Heart left ventricle (tissue), 16 donors: ENCODE measurements around the gene JOSD1. TPM values are rescaled to one million over a fixed set of nuclear protein-coding genes. Genes with fewer than 3 reads are reported as not detected.

Source experiments
- ATAC-seq, 4 donors: fragments of 200-7000 bp; cut with Tn5 transposase; one replicate each; pipeline ENCODE4 v1.9.1; 2020 to 2022; ENCODE audit warnings: moderate library complexity in 4 of 4, mild to moderate bottlenecking in 3 of 4, moderate number of reproducible peaks in 1 of 4
- DNase-seq, 5 donors: peaks; one replicate each; pipeline ENCODE4 v3.0.0-alpha.2; 2020
- H3K27ac ChIP-seq, 12 donors: fragments of 200-600 bp; sonication (generic) in 4 of 12; one replicate each; pipeline versions ENCODE4 v1.5.0 to v1.8.0; 2016 to 2022; ENCODE audit warnings: mild to moderate bottlenecking in 2 of 12
- H3K27me3 ChIP-seq, 9 donors: fragments of 200-600 bp; sonication (generic) in 2 of 9; one replicate each; pipeline versions ENCODE4 v1.5.1 to v1.8.0; 2016 to 2022; ENCODE audit warnings: mild to moderate bottlenecking in 3 of 9
- H3K36me3 ChIP-seq, 9 donors: fragments of 200-600 bp; sonication (generic) in 2 of 9; one replicate each; pipeline versions ENCODE4 v1.5.0 to v1.8.0; 2018 to 2022; ENCODE audit warnings: mild to moderate bottlenecking in 2 of 9
- H3K4me1 ChIP-seq, 12 donors: fragments of 200-600 bp; sonication (generic) in 4 of 12; one replicate each; pipeline versions ENCODE4 v1.5.0 to v1.8.0; 2016 to 2022; ENCODE audit warnings: mild to moderate bottlenecking in 3 of 12
- H3K4me3 ChIP-seq, 12 donors: fragments of 200-600 bp; sonication (generic) in 4 of 12; one replicate each; pipeline versions ENCODE4 v1.5.0 to v1.8.0; 2017 to 2022; ENCODE audit warnings: mild to moderate bottlenecking in 9 of 12, moderate library complexity in 4 of 12
- H3K9me3 ChIP-seq, 12 donors: fragments of 200-600 bp; sonication (generic) in 4 of 12; one replicate each; pipeline versions ENCODE4 v1.5.0 to v1.8.0; 2016 to 2022; ENCODE audit warnings: mild to moderate bottlenecking in 1 of 12
- CTCF ChIP-seq, 12 donors: fragments of 200-600 bp; sonication (generic) in 4 of 12; IDR thresholded peaks; one replicate each; pipeline versions ENCODE4 v1.5.0 to v1.8.0; 2018 to 2022; ENCODE audit warnings: antibody characterized with exemption in 12 of 12, mild to moderate bottlenecking in 5 of 12
- POLR2A ChIP-seq, 2 donors: fragments of 450-650 bp; IDR thresholded peaks; one replicate each; pipeline ENCODE4 v1.6.1; 2017; ENCODE audit warnings: antibody characterized with exemption in 2 of 2, mild to moderate bottlenecking in 2 of 2, moderate library complexity in 2 of 2
- WGBS, 4 donors: extraction: QIAGEN DNeasy Blood & Tissue Kit in 2 of 4; methylation state at CpG; one replicate each; pipeline versions ENCODE4 v1.1.5 to v1.1.7; 2013 to 2018; 5-methylcytosine and 5-hydroxymethylcytosine counted together
- intact Hi-C, 10 donors: fragments of 100-400 bp; cut with DNase I; formaldehyde crosslinking; loops; one replicate each; pipeline versions ENCODE4 v1.11.1 to v1.14.2; 2022
- polyA plus RNA-seq, 2 donors: library from polyadenylated mRNA; stranded (reverse); fragments of 200-250 nt; gene quantifications; one replicate each; pipeline ENCODE4 v1.2.3, GENCODE V29; 2013
- total RNA-seq, 9 donors: library from RNA; depleted of rRNA in 2 of 9; stranded (reverse); fragments of >200 nt in 2 of 9; fragmentation: NEBNext Ultra II Directional in 3 of 9; extraction: Animal tissue kit (Norgen Biotek cat#: 25700) in 3 of 9; gene quantifications; one replicate each; pipeline versions ENCODE4 v1.1.0 to v1.2.4, GENCODE V29; 2016 to 2023
- donor health status: ischemic (EF 13 %, LVEDD 7.1; RV severe dilation, severe dysfunction).
- donor health status: healthy with polysubstance abuse.
- donor health status: DM: no; HTN: yes; CAD: no.
- donor health status: DM: no; HTN: no; CAD: no.
- donor health status: ischemic (EF 25% LVEDD 6.9; RV normal size, moderate dysfunction).
- donor health status: ischemic (EF 25% LVEDD 5.7; RV mildly dilated, moderate dysfunction).
- donor health status: healthy.
- donor health status: DM: yes; HTN: yes; CAD: no.
- donor health status: ischemic (EF 35%, LVEDD 5.7; RV mildly dilated, moderate dysfunction).
- donor health status: nonischemic (EF 11% LVEDD 7.7; RV severe dilation, severe dysfunction).
- donor health status: DM: yes; HTN: yes; CAD: no.
- donor health status: PGD.
- donor health status: ischemic (EF 29% LVEDD 5.4; RV normal size, mild dysfunction).
- donor health status: nonischemic (EF 23%, LVEDD 6.1; RV moderate dilation, normal function).

JOSD1 gene
- total and polyA plus RNA-seq, 11 donors, result 7.8 to 34.0 (median 22.8) TPM

DNA sequence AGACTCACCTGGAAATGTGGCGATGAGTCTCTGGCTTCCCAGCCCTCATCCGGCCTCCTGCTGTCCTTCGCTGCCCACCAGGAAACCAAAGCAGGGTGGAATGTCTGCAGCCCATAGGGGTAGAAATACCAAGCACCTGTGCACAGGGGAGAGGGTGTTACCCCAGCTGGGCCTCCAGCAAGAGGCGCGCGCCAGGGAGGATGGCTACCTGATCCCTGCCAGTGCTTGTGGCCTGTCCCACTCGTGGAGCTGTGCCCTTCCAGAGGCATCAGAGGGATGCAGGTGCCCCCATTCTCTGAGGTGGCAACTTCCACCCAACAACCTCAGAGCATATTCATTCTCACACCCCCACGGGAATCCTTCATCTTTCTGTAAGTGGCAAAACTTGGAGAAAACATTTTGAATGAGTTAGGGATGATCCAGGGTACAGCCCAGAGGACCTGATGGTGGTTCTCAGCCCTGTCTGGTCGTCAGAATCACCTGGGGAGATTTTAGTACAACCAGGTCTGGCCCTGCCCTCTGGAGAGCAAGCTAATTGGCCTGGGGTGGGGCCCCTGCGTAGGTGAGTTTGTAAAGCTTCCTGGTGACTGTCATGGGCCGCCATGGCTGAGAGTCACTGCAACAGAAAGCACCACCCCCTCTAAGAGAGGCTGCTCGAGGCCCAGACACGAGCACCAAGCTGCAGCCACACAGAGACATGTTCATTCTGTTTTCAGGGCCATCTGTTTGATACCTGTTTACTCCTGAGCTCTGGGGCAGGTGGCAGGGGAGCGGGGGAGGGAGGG lies 45.1 kb upstream of the JOSD1 start:
- peaks cover 0 to 100% (median 100%) of the 10 kb centered on the region in 9 donors for H3K36me3 ChIP-seq
- WGBS, 4 donors, result 93 to 95% (median 93%) methylated on average over 12 to 14 of the region's 14 CpGs
- DNase-seq (peak in 1 of 5 donors; percentile 20), ATAC-seq (no peak)
- no peak for TF ChIP-seq CTCF (IDR thresholded peaks at IDR 0.05)
- TF ChIP-seq POLR2A (IDR thresholded peaks at IDR 0.05), result no peak
- intact Hi-C loops, result no loop called here
- H3K4me1 ChIP-seq, result peaks cover 0 to 8% (median 0%) of the 10 kb centered on the region in 12 donors
- no peak overlapping the region for H3K27ac ChIP-seq
- H3K4me3 ChIP-seq, result no peak overlapping the region
- no peaks in the 10 kb centered on the region for H3K27me3 ChIP-seq
- H3K9me3 ChIP-seq, result no peaks in the 10 kb centered on the region

DNA sequence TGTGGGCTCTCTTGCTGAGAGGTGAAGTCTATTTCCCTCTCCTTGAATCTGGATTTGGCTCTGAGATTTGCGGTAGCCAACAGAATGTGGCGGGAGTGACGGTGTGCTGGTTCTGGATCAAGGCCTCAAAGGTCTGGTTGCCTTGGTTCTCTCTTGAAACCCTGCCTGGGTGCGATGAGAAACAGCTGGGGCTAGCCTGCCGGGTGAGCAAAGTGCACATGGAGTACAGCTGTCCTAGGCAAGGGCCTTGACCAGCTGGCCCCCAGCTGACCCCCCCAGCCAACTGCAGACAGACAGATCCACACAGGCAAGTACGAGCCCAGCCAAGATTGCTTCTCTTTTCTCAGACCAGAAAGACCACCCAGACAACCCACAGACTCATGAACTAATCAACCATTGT lies 44.2 kb upstream of the JOSD1 start:
- no peak for TF ChIP-seq CTCF (IDR thresholded peaks at IDR 0.05)
- TF ChIP-seq POLR2A (IDR thresholded peaks at IDR 0.05), result no peak
- no peaks in the 10 kb centered on the region for H3K27me3 ChIP-seq
- H3K4me3 ChIP-seq, result no peak overlapping the region
- H3K4me1 ChIP-seq, result no peaks in the 10 kb centered on the region
- H3K9me3 ChIP-seq, result no peaks in the 10 kb centered on the region
- DNase-seq (peak in 1 of 5 donors; percentile 20), ATAC-seq (no peak)
- H3K36me3 ChIP-seq, result peaks cover 2 to 100% (median 100%) of the 10 kb centered on the region in 9 donors
- WGBS, 4 donors, result 80 to 95% (median 92%) methylated on average over 6 of the region's 6 CpGs
- intact Hi-C loops, result no loop called here
- H3K27ac ChIP-seq, result no peak overlapping the region

GRCh38 chr22:38742176-38742942 lies 41.6 kb upstream of the JOSD1 start:
- peaks cover 8 to 100% (median 100%) of the 10 kb centered on the region in 9 donors for H3K36me3 ChIP-seq
- H3K4me3 ChIP-seq, result no peak overlapping the region
- no peaks in the 10 kb centered on the region for H3K27me3 ChIP-seq
- 90 to 95% (median 92%) methylated on average over 25 of the region's 25 CpGs for WGBS, 4 donors
- DNase-seq (peak in 2 of 5 donors; percentile 14 to 52), ATAC-seq (no peak)
- H3K4me1 ChIP-seq, result peaks cover 0 to 6% (median 0%) of the 10 kb centered on the region in 12 donors
- TF ChIP-seq CTCF (IDR thresholded peaks at IDR 0.05) (no peak), POLR2A (IDR thresholded peaks at IDR 0.05) (no peak)
- no peaks in the 10 kb centered on the region for H3K9me3 ChIP-seq
- intact Hi-C loops, result no loop called here
- H3K27ac ChIP-seq, result no peak overlapping the region

DNA sequence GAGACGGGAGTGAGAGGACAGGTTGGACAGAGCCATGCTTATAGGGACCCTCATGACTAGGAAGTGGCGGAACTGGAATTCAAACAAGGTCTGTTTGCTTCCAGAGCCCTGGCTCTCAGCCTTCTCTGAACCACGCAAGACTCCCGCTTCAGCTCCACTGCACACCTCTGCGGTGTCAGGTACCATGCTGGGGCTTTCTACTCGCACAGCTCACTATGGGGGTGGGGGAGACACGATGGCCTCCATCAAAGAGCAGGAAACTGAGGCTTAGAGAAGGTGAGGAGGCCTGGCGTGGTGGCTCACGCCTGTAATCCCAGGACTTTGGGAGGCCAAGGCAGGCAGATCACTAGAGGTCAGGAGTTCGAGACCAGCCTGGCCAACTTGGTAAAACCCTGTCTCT lies 40.8 kb upstream of the JOSD1 start:
- Histone ChIP-seq H3K9me3 (no peaks in the 10 kb centered on the region), H3K36me3 (peaks cover 8 to 100% (median 100%) of the 10 kb centered on the region in 9 donors), H3K4me1 (peaks cover 0 to 6% (median 0%) of the 10 kb centered on the region in 12 donors), H3K4me3 (no peak overlapping the region), H3K27ac (no peak overlapping the region), H3K27me3 (no peaks in the 10 kb centered on the region)
- intact Hi-C loops, result no loop called here
- DNase-seq, result peak in 3 of 5 donors; percentile 5 to 32 (median 14)
- no peak for ATAC-seq
- WGBS, 4 donors, result 95 to 97% (median 96%) methylated on average over 9 to 10 of the region's 10 CpGs
- no peak for TF ChIP-seq POLR2A (IDR thresholded peaks at IDR 0.05)
